Body of pancreas (tissue), 4 donors: ENCODE measurements around the gene PALLD.

ENCODE experiments used
- CTCF ChIP-seq, 7 experiments: fragments of 450-650 bp in 4 of 7; fragments of 200-600 bp in 3 of 7; sonication (generic) in 3 of 7; IDR thresholded peaks; one replicate each; pipeline ENCODE4 v1.5.1; 2016 to 2019; ENCODE audit warnings: antibody characterized with exemption in 7 of 7
- POLR2A ChIP-seq, 3 donors: fragments of 450-650 bp; IDR thresholded peaks; one replicate each; pipeline ENCODE4 v1.6.1; 2016; ENCODE audit warnings: antibody characterized with exemption in 3 of 3, mild to moderate bottlenecking in 2 of 3

- TF ChIP-seq CTCF (IDR thresholded peaks at IDR 0.05) (no peak), POLR2A (IDR thresholded peaks at IDR 0.05) (no peak)
These were observed 182.0 kb downstream of the PALLD start for GRCh38 chr4:168678751-168679366.
